Stimulated activated CD4-positive, alpha-beta T cell treated with anti-CD3 and anti-CD28 coated beads, Interleukin-4, amount 100 ng/mL, for 1 hour (primary cell): ENCODE results near the gene RUBCNL.
A peak's percentile ranks its signal among the peaks of the same experiment; 100 is the strongest.
"Not testable (repeated sequence)": the region's sequence is repeated elsewhere in the genome, so short reads cannot be mapped to it uniquely, and the experiment has no call there.

Experiments
- DNase-seq: peaks from one replicate; pipeline ENCODE4 v3.0.0-alpha.2; 2020

Gene RUBCNL

GRCh38 chr13:46387064-46387851, at the start of gene RUBCNL:
TSS of gene RUBCNL (minus strand) at chr13:46387252. CDS start at chr13:46372475, 14,777 bp downstream.
- DNase-seq: peak; percentile 42

- not testable (repeated sequence) for DNase-seq
Observed at GRCh38 chr13:46429558-46429957, 42.5 kb upstream of the RUBCNL start.

- DNase-seq: no peak
Observed at GRCh38 chr13:46405457-46405856, 18.4 kb upstream of the RUBCNL start.

DNA sequence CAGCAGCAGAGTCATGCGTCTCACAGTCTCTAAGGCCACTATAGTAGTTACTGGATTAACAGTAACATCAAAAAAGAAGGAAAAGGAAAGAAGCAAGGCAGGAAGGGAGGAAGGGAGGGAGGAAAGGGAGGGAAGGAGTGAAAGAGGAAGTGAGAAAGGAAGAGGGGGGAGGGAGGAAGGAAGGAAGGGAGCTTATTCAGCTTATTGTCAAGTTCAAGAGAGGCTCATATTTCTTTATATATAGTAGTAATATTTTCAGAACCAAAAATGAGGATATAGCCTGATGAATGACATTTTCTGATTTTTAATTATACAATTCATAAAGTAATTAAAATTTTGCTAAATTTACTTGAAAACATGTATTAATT, 17.7 kb upstream of the RUBCNL start:
- DNase-seq: no peak

- DNase-seq: no peak
Observed at GRCh38 chr13:46403851-46404732, 17.0 kb upstream of the RUBCNL start.

DNA sequence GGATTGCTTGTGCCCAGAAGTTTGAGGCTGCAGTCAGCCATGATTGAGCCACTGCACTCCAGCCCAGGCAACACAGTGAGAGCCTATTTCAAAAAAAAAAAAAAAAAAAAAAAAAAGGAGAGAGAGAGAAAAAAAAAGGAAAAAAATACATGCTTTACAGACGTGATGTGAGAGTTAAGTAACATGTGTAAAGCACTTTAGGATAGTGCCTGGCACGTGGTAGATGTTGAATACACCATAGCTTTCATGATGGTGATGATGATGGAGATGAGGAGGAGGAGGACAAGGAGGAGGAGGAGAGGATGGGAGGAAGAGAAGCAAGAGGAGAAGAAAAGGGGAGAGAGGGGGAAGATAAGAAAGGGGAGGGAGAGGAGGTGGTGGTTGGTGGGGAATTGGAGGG, 15.1 kb upstream of the RUBCNL start:
- DNase-seq: no peak

DNA sequence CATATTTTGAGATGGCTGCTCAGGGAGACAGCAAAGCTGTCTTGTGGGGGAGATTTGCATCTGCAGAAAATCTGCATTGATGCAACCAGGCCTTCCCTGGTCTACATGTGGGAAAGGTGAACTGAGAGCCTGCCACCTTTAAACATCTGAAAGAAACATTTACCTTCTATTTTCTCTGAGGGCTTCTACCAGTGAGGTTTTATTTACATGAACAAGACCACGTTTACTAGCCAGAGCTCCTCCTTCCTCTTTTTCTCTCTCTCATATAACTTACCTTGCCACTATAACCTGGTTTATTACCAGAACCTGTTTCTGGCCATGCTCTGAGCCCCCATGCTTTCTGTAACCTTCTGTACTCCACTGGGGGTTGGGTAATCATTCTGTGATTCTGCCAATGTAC, 14.4 kb upstream of the RUBCNL start:
- DNase-seq: no peak

DNA sequence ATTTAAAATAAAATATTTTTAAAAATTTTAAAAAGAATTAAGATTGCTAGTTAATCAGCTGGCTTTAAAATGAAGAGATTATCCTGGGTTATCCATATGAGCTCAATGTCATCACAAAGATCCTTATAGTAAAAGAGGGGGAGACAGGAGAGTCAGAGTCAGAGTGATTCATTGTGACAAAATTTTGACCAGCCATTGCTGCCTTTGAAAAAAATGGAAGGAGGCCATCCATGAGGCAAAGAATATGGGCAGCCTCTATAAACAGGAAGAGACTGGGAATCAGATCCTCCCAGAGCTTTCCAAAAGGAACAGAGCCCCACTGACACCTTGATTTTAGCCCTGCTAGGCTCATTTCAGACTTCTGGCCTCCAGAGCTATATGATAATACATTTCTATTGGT, 9.3 kb upstream of the RUBCNL start:
- DNase-seq: no peak

DNA sequence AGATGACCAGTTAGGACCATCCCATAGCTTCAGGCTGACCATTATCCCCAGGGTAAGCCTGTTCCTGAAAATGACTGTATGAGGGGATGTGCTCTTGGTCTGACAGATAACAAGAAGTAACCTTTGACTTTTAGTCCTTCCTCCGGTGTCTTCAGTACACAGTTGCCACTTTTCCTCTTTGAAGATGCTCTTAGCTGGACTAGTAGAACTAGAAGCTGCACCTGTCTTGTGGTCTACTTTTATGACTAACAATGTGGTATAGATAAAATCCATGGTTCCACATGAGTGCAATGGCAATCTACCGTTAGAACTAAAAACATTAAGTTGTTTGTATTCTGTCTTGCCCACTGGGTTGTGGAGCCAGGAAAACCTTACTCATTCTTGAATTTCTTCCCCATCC, 5.9 kb upstream of the RUBCNL start:
- DNase-seq: no peak

- DNase-seq: no peak
Observed at GRCh38 chr13:46389457-46390451, 2.7 kb upstream of the RUBCNL start.

- no peak for DNase-seq
Observed at GRCh38 chr13:46388846-46389245, 1.8 kb upstream of the RUBCNL start.

DNA sequence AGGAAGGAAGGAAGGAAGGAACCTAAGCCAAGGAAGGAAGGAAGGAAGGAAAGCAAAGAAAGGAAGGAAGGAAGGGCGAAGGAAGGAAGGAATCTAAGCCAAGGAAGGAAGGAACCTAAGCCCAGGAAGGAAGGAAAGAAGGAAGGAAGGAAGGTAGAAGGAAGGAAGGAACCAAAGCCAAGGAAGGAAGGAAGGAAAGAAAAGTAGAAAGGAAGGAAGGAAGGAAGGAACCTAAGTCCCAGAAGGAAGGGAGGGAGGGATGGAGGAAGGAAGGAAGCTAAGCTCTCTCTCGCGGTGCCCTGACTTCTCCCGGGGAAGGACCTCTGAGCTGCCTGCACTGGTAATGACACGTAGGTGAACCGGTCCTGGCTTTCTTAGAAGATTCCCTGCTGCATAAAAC, 1.3 kb upstream of the RUBCNL start:
- DNase-seq: no peak

DNA sequence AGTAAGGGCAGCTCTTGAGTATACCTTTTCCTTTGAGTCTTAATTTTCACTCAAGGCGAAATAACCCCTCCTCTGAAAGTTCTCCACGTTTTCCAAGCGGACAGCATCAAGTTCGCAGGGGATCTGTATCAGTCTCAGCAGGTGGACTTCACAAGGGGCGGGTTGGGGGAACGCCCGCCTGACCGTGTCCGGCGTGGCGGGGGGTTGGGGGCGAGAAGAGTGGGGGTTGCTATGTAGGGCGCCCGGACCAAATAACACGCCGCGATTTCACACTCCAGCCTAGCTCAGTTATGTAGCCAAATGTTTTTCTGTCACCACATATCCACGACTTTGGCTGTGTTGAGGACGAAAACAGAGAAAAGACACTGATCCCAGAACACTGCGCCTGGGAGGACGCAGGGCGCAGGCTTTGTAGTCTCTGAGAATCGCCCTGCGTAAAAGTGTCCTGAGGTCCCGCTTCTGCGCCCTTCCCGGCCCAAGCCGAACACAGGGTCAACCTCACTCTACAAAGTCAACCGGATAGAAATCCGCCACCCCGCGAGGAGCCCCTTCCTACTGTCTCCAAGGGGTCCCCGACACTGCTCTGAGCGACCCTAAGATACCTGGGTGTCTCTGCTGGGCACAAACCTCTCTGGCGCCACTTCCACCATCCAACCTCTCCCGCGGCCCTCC, 524 bp downstream of the RUBCNL start:
- DNase-seq: no peak

DNA sequence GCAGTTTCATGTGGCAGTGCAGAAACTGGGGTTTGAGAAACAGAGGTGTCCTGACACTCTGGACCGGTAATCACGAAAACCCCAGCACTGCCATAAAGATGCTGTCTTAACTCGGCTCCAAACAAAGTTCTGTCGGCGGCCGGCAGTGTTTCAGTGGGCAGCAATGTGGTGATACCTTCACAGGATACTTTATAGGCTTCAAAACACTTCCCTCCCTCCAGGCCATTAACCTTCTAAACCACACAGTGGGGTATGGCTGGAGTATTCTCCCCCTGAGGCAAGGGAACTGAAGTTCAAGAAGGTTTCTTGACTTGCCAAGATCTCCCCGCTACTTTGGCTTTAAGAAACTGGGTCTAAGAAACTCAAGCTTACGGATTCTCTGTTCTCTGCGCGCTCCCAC, 1.1 kb downstream of the RUBCNL start:
- no peak for DNase-seq

DNA sequence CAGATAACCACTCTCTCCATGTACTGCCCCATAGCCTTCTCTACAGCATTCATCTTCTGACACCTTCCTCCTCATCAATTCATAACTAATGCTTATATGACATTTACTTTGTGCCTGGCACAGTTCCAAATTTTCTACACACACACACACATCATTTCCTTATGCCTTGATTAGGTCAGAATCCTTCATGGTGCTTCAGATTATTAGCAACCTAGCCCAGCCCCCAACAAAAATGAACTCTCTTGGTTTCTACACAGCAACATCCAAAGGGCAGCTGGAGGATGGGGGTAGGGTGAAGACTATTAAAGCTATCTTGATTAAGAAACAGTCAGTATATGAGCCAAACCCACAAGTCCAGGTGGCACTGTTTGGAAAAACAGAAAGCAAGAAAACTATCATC, 3.7 kb downstream of the RUBCNL start:
- no peak for DNase-seq

DNA sequence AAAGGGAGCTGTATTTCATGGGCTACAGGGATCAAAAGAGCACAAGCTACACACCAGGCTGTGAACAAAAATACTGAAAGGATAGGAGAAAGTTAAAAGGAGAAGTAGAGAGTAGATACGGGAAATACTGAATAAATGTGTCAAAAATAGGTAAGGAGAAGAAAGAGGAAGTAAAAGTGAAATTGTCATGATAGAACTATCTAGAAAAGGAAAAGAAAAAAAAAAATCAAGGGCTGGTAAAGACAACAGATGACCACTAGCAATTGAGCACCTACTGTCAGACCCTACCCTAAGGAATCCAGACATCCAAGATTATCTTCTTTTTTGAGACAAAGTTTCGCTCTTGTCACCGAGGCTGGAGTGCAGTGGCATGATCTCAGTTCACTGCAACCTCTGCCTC, 4.8 kb downstream of the RUBCNL start:
- no peak for DNase-seq

GRCh38 chr13:46380242-46380641, 6.8 kb downstream of the RUBCNL start:
- DNase-seq: no peak

DNA sequence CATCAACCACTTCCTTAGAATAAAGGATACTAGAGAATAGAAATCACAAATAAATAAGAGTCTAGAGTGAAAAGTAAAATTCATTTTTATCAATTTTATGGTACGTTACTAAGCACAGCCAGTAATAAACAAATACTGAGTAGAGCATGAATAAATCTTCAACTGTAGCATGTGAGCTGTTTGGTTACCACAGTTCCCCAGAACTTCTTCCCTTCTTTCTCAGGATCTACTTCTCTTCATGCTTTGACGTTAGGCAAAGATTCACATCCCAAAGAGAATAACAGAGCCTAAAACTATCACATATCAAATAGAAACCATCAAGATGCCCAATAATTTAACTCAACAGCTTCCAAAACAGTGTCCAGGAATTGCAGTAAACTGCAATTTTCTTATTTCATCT, 7.4 kb downstream of the RUBCNL start:
- DNase-seq: no peak

- no peak for DNase-seq
Observed at GRCh38 chr13:46378411-46378810, 8.6 kb downstream of the RUBCNL start.

DNA sequence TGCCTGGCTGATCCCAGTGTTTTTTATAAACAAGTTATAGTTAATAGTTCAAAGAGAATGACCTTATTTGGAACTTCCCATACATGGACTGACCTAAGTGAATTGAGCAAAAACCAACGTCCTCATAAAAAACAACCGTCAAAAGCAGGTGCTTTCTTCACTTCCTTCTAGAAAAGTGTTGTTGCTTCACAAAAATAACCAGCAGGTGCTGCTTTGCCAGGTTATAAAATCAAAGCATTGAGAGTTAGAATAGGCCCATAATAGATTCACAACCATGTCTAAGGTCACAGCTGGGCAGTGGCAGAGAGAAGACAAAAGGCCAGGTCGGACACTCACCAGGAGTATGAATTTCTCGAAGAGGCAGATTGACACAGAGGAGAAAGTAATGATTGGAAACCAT, 9.5 kb downstream of the RUBCNL start:
- no peak for DNase-seq

- DNase-seq: no peak
Observed at GRCh38 chr13:46374710-46375109, 12.3 kb downstream of the RUBCNL start.

DNA sequence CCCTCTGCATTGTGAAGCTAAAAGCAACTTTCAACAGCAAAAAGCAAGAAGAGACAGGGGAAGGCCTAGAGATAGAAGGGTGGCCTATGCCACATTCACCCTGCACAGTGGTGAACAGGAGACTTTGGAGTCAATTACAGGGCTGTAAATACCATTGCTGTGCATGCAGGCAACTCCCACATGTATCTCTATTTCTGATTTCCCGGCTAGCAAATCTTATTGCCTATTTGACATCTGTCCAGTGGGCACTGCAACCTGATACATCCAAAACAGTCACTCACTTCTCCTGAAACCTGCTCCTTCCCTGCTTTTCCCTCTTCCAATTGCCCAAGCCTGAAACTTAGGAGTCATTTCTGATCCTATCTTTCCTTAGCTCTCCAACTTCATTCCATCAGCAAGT, 13.4 kb downstream of the RUBCNL start:
- no peak for DNase-seq
